Mesendoderm (in vitro differentiated cells): ENCODE measurements around the gene SLC24A4.

Source experiments
- DNase-seq: peaks from one replicate; pipeline ENCODE4 v3.0.0; 2013
- H2AK5ac ChIP-seq: 2 replicates; pipeline ENCODE4 v1.6.1; 2013; ENCODE audit warnings: low read length, inconsistent platforms
- H2BK120ac ChIP-seq: 2 replicates; pipeline ENCODE4 v1.6.1; 2013; ENCODE audit warnings: low read depth, mild to moderate bottlenecking, low read length, moderate library complexity, mixed read lengths
- H2BK15ac ChIP-seq: replicated peaks from 2 replicates; pipeline ENCODE4 v1.6.1; 2013; ENCODE audit warnings: low read depth, mild to moderate bottlenecking, moderate library complexity
- H2BK5ac ChIP-seq: 2 replicates; pipeline ENCODE4 v1.6.1; 2013; ENCODE audit warnings: low read length, inconsistent platforms
- H3K18ac ChIP-seq: 2 replicates; pipeline ENCODE4 v1.6.1; 2013; ENCODE audit warnings: mild to moderate bottlenecking, low read length, mixed read lengths
- H3K23ac ChIP-seq: one replicate; pipeline ENCODE4 v1.6.1; 2013; ENCODE audit warnings: low read length
- H3K27ac ChIP-seq: 2 replicates; pipeline ENCODE4 v1.5.1; 2013; ENCODE audit warnings: low read depth, mild to moderate bottlenecking, inconsistent platforms, low read length, moderate library complexity
- H3K27me3 ChIP-seq: 2 replicates; pipeline ENCODE4 v1.6.1; 2013; ENCODE audit warnings: low read length, control low read depth, mild to moderate bottlenecking, inconsistent platforms; ENCODE audit not compliant: insufficient read depth, poor library complexity
- H3K36me3 ChIP-seq: 2 replicates; pipeline ENCODE4 v1.6.1; 2013; ENCODE audit warnings: low read length, inconsistent platforms; ENCODE audit not compliant: control insufficient read depth, insufficient read depth
- H3K4ac ChIP-seq: one replicate; pipeline ENCODE4 v1.6.1; 2013; ENCODE audit warnings: low read depth, mild to moderate bottlenecking, low read length, moderate library complexity
- H3K4me1 ChIP-seq: 2 replicates; pipeline ENCODE4 v1.6.1; 2013; ENCODE audit warnings: low read depth, low read length, inconsistent platforms; ENCODE audit not compliant: control insufficient read depth
- H3K4me2 ChIP-seq: 2 replicates; pipeline ENCODE4 v1.6.1; 2013; ENCODE audit warnings: low read length
- H3K4me3 ChIP-seq: 2 replicates; pipeline ENCODE4 v1.5.1; 2013; ENCODE audit warnings: mild to moderate bottlenecking, low read length
- H3K56ac ChIP-seq: one replicate; pipeline ENCODE4 v1.6.1; 2013; ENCODE audit warnings: low read length
- H3K79me1 ChIP-seq: 2 replicates; pipeline ENCODE4 v1.6.1; 2013; ENCODE audit warnings: low read length, inconsistent platforms
- H3K79me2 ChIP-seq: 2 replicates; pipeline ENCODE4 v1.6.1; 2013; ENCODE audit warnings: mild to moderate bottlenecking, low read length; ENCODE audit not compliant: control insufficient read depth, insufficient read depth
- H3K9ac ChIP-seq: 2 replicates; pipeline ENCODE4 v1.6.1; 2013; ENCODE audit warnings: low read length, inconsistent platforms
- H4K5ac ChIP-seq: one replicate; pipeline ENCODE4 v1.6.1; 2013; ENCODE audit warnings: low read length
- H4K8ac ChIP-seq: one replicate; pipeline ENCODE4 v1.6.1; 2013; ENCODE audit warnings: low read depth, mild to moderate bottlenecking, control low read depth, low read length, moderate library complexity
- WGBS: extraction: QIAGEN DNeasy Blood & Tissue Kit; methylation state at CpG from one replicate; pipeline ENCODE4 v1.1.7; 2013; ENCODE audit warnings: low lambda C conversion rate, missing lambda C conversion rate; ENCODE audit not compliant: insufficient coverage; ENCODE audit errors: extremely low coverage; 5-methylcytosine and 5-hydroxymethylcytosine counted together

The SLC24A4 gene

DNA sequence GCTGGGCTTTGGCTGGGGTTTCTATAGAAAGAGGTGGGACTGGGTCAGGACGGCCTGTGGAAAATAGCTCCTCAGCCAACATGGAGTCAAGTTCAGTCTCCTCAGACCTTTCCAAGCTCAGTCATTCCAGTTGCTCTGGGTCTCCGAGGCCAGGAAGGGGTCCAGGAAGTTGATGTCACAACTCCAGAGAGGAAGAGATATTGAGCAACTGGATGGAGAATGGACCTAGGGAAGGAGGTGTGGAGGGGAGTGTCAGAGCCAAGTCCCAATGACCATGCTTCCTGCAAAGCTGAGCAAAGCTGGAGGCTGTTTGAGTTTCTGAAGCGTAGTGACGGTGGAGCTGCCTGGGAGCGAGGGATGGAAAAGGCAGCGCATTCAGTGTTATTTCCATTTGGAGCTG lies 86.1 kb downstream of the SLC24A4 start:
- Histone ChIP-seq H3K79me2 (no peaks in the 10 kb centered on the region), H2BK120ac (no peak overlapping the region), H3K36me3 (no peaks in the 10 kb centered on the region), H4K5ac (no peak overlapping the region), H3K9ac (no peak overlapping the region), H3K56ac (no peak overlapping the region), H3K4me1 (no peaks in the 10 kb centered on the region), H3K4me2 (no peak overlapping the region), H3K79me1 (no peaks in the 10 kb centered on the region), H3K4ac (no peak overlapping the region), H3K27ac (no peak overlapping the region), H2AK5ac (no peak overlapping the region), H2BK5ac (no peak overlapping the region), H3K18ac (no peak overlapping the region), H2BK15ac (no peak overlapping the region), H3K4me3 (no peak overlapping the region), H3K23ac (no peak overlapping the region), H3K27me3 (no peaks in the 10 kb centered on the region), H4K8ac (no peak overlapping the region)
- no peak for DNase-seq
- no CpG with 5 or more reads among the region's 6 CpGs for WGBS

DNA sequence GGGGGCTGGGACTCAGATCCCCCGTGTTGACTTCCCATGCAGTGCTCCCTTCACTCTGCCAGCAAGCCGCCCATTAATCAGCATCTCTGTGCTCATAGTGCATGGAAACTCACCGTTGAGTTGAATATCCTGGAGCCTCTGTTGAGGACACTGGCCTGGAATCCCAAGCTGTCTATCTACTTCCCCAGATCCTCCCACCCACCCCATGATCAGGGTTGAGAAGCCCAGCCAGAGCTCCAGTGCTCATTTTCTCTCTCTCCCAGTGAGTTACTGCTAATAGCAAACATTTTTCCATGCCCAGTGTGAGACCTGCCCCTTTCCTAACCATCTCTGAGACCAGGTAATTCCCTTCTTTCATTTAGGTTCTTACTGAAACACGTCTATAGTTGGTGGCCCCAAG lies 88.2 kb downstream of the SLC24A4 start:
- H3K4me2 ChIP-seq, result no peak overlapping the region
- no peak for DNase-seq
- no CpG with 5 or more reads among the region's 4 CpGs for WGBS
- H2BK120ac ChIP-seq, result no peak overlapping the region
- no peak overlapping the region for H2BK15ac ChIP-seq
- H4K5ac ChIP-seq, result no peak overlapping the region
- no peaks in the 10 kb centered on the region for H3K79me1 ChIP-seq
- H3K36me3 ChIP-seq, result no peaks in the 10 kb centered on the region
- no peak overlapping the region for H3K9ac ChIP-seq
- no peaks in the 10 kb centered on the region for H3K79me2 ChIP-seq
- H2AK5ac ChIP-seq, result no peak overlapping the region
- H3K4me1 ChIP-seq, result no peaks in the 10 kb centered on the region
- no peak overlapping the region for H3K4me3 ChIP-seq
- no peak overlapping the region for H3K56ac ChIP-seq
- H3K27me3 ChIP-seq, result no peaks in the 10 kb centered on the region
- H4K8ac ChIP-seq, result no peak overlapping the region
- no peak overlapping the region for H3K18ac ChIP-seq
- no peak overlapping the region for H3K23ac ChIP-seq
- H3K27ac ChIP-seq, result no peak overlapping the region
- no peak overlapping the region for H2BK5ac ChIP-seq
- H3K4ac ChIP-seq, result no peak overlapping the region

DNA sequence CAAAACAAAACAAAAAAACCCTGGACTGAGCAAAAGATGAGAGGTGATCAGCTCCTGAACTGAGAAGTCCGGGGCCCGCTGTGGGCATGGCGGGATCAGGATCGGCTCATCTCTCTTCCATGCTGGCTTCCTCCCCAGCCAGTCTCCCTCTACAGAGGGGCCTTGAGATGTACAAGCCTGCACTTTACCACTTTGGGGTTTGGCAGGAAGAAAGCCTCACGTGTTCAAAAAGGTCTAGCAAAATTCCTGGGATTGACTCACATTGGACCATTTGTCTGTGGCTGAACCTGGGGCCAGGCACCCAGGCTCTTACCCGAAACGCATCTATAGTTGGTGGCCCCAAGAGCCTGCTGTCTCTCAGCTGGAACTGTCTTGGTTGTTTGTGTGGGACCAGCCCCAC lies 89.0 kb downstream of the SLC24A4 start:
- no peak overlapping the region for H2BK5ac ChIP-seq
- H3K4ac ChIP-seq, result no peak overlapping the region
- H3K4me2 ChIP-seq, result no peak overlapping the region
- no peaks in the 10 kb centered on the region for H3K36me3 ChIP-seq
- no peak overlapping the region for H2BK15ac ChIP-seq
- H3K27ac ChIP-seq, result no peak overlapping the region
- H3K56ac ChIP-seq, result no peak overlapping the region
- no peak overlapping the region for H3K9ac ChIP-seq
- WGBS, result no CpG with 5 or more reads among the region's 7 CpGs
- DNase-seq, result no peak
- H4K5ac ChIP-seq, result no peak overlapping the region
- no peaks in the 10 kb centered on the region for H3K27me3 ChIP-seq
- no peaks in the 10 kb centered on the region for H3K4me1 ChIP-seq
- H3K79me2 ChIP-seq, result no peaks in the 10 kb centered on the region
- no peak overlapping the region for H3K23ac ChIP-seq
- no peak overlapping the region for H4K8ac ChIP-seq
- H3K79me1 ChIP-seq, result no peaks in the 10 kb centered on the region
- no peak overlapping the region for H3K18ac ChIP-seq
- H3K4me3 ChIP-seq, result no peak overlapping the region
- no peak overlapping the region for H2BK120ac ChIP-seq
- no peak overlapping the region for H2AK5ac ChIP-seq

DNA sequence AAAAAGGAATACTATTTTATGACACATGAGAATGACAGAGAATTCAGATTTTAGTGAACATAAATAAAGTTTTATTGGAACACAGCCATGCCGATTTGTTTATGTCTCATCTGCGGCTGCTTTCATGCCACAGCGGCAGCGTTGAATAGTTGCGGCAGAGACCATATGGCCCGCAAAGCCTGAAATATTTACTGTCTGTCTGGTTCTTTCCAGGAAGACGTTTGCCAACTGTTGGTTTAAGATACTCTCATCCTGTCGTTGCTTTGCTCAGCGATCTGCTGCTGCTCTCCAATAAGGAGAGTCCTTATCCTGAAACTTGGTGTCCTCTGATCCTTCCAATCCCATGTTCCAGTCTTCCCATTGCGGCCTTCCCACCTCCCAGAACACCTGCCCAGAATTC lies 89.9 kb downstream of the SLC24A4 start:
- WGBS, result no CpG with 5 or more reads among the region's 10 CpGs

DNA sequence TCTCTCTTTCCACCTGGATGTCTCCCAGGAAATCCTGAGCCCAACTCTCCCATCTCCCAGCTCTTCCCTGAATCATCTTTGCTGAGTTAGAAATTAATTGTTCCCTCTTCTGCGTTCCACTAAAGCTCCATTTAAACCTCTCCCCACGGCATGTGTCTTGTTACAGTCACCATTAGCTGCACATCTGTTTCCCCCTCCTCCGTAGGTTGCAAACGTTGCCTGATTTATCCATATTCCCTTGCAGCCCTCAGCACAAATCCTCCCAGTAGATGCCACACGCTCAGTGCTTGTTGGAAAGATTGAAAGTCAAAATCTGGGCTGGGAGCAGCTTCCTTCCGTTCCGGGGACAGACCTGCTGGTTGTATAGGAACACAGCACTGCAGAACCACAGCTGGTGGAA lies 90.4 kb downstream of the SLC24A4 start:
- H3K56ac ChIP-seq, result no peak overlapping the region
- WGBS, result no CpG with 5 or more reads among the region's 7 CpGs
- no peak overlapping the region for H2BK15ac ChIP-seq
- no peak overlapping the region for H3K23ac ChIP-seq
- H4K8ac ChIP-seq, result no peak overlapping the region
- H3K36me3 ChIP-seq, result no peaks in the 10 kb centered on the region
- H4K5ac ChIP-seq, result no peak overlapping the region
- H2BK120ac ChIP-seq, result no peak overlapping the region
- H3K79me2 ChIP-seq, result no peaks in the 10 kb centered on the region
- H3K4ac ChIP-seq, result no peak overlapping the region
- H2AK5ac ChIP-seq, result no peak overlapping the region
- no peaks in the 10 kb centered on the region for H3K4me1 ChIP-seq
- no peak overlapping the region for H3K18ac ChIP-seq
- no peak overlapping the region for H3K4me2 ChIP-seq
- no peak overlapping the region for H3K9ac ChIP-seq
- no peaks in the 10 kb centered on the region for H3K79me1 ChIP-seq
- no peak overlapping the region for H3K4me3 ChIP-seq
- H2BK5ac ChIP-seq, result no peak overlapping the region
- H3K27ac ChIP-seq, result no peak overlapping the region
- DNase-seq, result no peak
- no peaks in the 10 kb centered on the region for H3K27me3 ChIP-seq

More for the DNA sequence above, 89.9 kb downstream of the SLC24A4 start:
- no peaks in the 10 kb centered on the region for H3K79me2 ChIP-seq
- H3K4me2 ChIP-seq, result no peak overlapping the region
- H2BK15ac ChIP-seq, result no peak overlapping the region
- H3K9ac ChIP-seq, result no peak overlapping the region
- no peak overlapping the region for H3K23ac ChIP-seq
- no peak overlapping the region for H4K8ac ChIP-seq
- DNase-seq, result no peak
- no peaks in the 10 kb centered on the region for H3K4me1 ChIP-seq
- no peak overlapping the region for H3K4me3 ChIP-seq
- no peak overlapping the region for H3K56ac ChIP-seq
- no peaks in the 10 kb centered on the region for H3K79me1 ChIP-seq
- H3K27me3 ChIP-seq, result no peaks in the 10 kb centered on the region
- no peak overlapping the region for H3K27ac ChIP-seq
- no peak overlapping the region for H2BK5ac ChIP-seq
- no peak overlapping the region for H3K4ac ChIP-seq
- H4K5ac ChIP-seq, result no peak overlapping the region
- H3K36me3 ChIP-seq, result no peaks in the 10 kb centered on the region
- no peak overlapping the region for H3K18ac ChIP-seq
- no peak overlapping the region for H2BK120ac ChIP-seq
- H2AK5ac ChIP-seq, result no peak overlapping the region

DNA sequence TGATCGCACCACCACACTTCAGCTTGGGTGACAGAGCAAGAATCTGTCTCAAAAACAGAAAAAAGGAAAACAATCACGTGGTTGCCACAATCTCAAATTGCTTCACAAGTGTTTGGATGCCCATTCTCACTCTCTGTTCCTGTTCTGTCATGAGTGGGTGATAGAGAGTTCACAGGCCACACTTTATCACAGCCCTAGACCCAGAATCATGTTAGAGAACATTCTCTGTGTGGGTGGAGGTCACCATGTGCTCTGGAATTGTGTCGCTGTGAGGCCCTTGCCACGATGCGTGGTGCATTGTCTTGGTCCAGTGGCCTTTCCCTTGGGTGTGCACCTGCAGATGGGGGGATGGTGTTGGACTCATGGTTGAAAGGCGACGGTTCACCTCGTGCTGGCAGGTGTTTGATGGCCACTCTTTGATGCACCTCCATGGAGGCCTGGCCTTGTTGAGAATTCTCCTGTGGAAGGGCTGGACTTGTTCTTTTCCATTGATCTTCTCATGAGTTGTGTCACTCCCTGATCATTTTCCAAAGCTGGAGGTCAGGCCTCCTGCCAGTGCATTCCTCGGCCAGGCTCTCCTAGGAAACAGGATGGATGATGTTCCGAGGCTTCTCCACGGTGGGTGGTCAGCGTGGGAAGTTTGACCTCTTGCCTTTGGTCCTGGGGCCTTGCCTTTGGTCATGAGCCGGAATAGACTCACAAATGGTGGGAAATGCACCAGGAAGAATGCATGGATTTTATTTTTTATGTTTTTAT lies 91.9 kb downstream of the SLC24A4 start:
- H3K18ac ChIP-seq, result no peak overlapping the region
- H2BK15ac ChIP-seq, result no peak overlapping the region
- no CpG with 5 or more reads among the region's 13 CpGs for WGBS
- no peak overlapping the region for H3K4me2 ChIP-seq
- no peak overlapping the region for H3K23ac ChIP-seq
- H3K36me3 ChIP-seq, result no peaks in the 10 kb centered on the region
- no peaks in the 10 kb centered on the region for H3K79me1 ChIP-seq
- H4K8ac ChIP-seq, result no peak overlapping the region
- no peak overlapping the region for H3K4ac ChIP-seq
- no peak overlapping the region for H3K56ac ChIP-seq
- H3K79me2 ChIP-seq, result no peaks in the 10 kb centered on the region
- H3K27me3 ChIP-seq, result no peaks in the 10 kb centered on the region
- no peak overlapping the region for H2BK120ac ChIP-seq
- no peak for DNase-seq
- H3K9ac ChIP-seq, result no peak overlapping the region
- H3K27ac ChIP-seq, result no peak overlapping the region
- no peaks in the 10 kb centered on the region for H3K4me1 ChIP-seq
- H2BK5ac ChIP-seq, result no peak overlapping the region
- no peak overlapping the region for H4K5ac ChIP-seq
- H3K4me3 ChIP-seq, result no peak overlapping the region
- no peak overlapping the region for H2AK5ac ChIP-seq
